K562 (cell line): ENCODE measurements around the gene DPAGT1. TPM values are rescaled to one million over a fixed set of nuclear protein-coding genes. Genes with fewer than 3 reads are reported as not detected.

Experiments used
- AFF4 ChIP-seq: sonication (generic); formaldehyde crosslinking; IDR thresholded peaks from 2 replicates; pipeline ENCODE4 v1.8.0; 2023; ENCODE audit warnings: mild to moderate bottlenecking, missing genetic modification reagents
- GABPB1 ChIP-seq: sonication (generic); formaldehyde crosslinking; IDR thresholded peaks from 2 replicates; pipeline ENCODE4 v1.8.0; 2022; ENCODE audit warnings: mild to moderate bottlenecking, missing genetic modification reagents
- NFIX ChIP-seq: fragments of 250-450 bp; sonication (Bioruptor Pico); IDR thresholded peaks from 2 replicates; pipeline ENCODE4 v1.4.0; 2020; ENCODE audit warnings: low read depth, mild to moderate bottlenecking, moderate library complexity
- NUFIP1 ChIP-seq: fragments of 450-650 bp; IDR thresholded peaks from 2 replicates; pipeline ENCODE4 v1.6.1; 2018; ENCODE audit not compliant: partially characterized antibody
- SMAD3 ChIP-seq: fragments of 450-650 bp; formaldehyde crosslinking; conservative IDR thresholded peaks from 2 replicates; pipeline ENCODE4 v1.4.0; 2020; ENCODE audit warnings: mild to moderate bottlenecking
- TCF7L2 ChIP-seq: fragments of 150-350 bp; IDR thresholded peaks from 2 replicates; pipeline ENCODE4 v1.6.1; 2016; ENCODE audit warnings: low read depth, mild to moderate bottlenecking, low read length, moderate library complexity
- TOE1 ChIP-seq, 2 experiments: fragments of 450-650 bp in 1 of 2; sonication (generic) in 1 of 2; formaldehyde crosslinking in 1 of 2; IDR thresholded peaks; 2 replicates each; pipeline versions ENCODE4 v1.7.1 to v1.8.0; 2016 to 2022; ENCODE audit warnings: borderline replicate concordance in 2 of 2, mild to moderate bottlenecking in 2 of 2, antibody characterized with exemption in 1 of 2, inconsistent platforms in 1 of 2, low read depth in 1 of 2, missing genetic modification reagents in 1 of 2, moderate library complexity in 1 of 2
- XRCC3 ChIP-seq: fragments of 450-650 bp; IDR thresholded peaks from 2 replicates; pipeline ENCODE4 v1.6.1; 2017; ENCODE audit warnings: mild to moderate bottlenecking, moderate library complexity
- ZNF165 ChIP-seq: fragments of 250-450 bp; sonication (Bioruptor Pico); IDR thresholded peaks from 2 replicates; pipeline ENCODE4 v1.4.0; 2020; ENCODE audit warnings: borderline replicate concordance
- ZNF511 ChIP-seq: sonication (generic); formaldehyde crosslinking; IDR thresholded peaks from 2 replicates; pipeline ENCODE4 v1.8.0; 2022; ENCODE audit warnings: mild to moderate bottlenecking, missing genetic modification reagents
- polyA plus RNA-seq, 8 experiments: library from polyadenylated mRNA; depleted of rRNA in 4 of 8; stranded (reverse) in 5 of 8; unstranded in 3 of 8; fragments of >200 nt; fragmentation: Nextera tagmentation in 2 of 8; fragmentation: Illumina TruSeq in 1 of 8; extraction: Ambion mirVana in 2 of 8; extraction: Trizol in 1 of 8; gene quantifications; 2 replicates each; pipeline versions ENCODE4 v1.2.1 to v1.2.3, GENCODE V29; 2011 to 2014; ENCODE audit warnings: inconsistent platforms in 1 of 8, missing spikeins in 1 of 8
- total RNA-seq, 7 experiments: library from RNA; depleted of rRNA in 6 of 7; stranded (reverse); fragments of >200 nt in 6 of 7; fragmentation: Illumina TruSeq in 2 of 7; extraction: Trizol in 2 of 7; gene quantifications; 2 replicates each; pipeline versions ENCODE4 v1.2.1 to v1.2.3, GENCODE V29; 2011 to 2021; ENCODE audit warnings: low replicate concordance in 1 of 7
- TF ChIP-seq, protein P1 (sequence below): fragments of 200-800 bp; sonication (Bioruptor generic); IDR thresholded peaks from 2 replicates; pipeline ENCODE4 v1.6.1; 2016; ENCODE audit warnings: missing genetic modification characterization, missing compliant biosample characterization
- TF ChIP-seq, protein P2 (sequence below): IDR thresholded peaks from 2 replicates; pipeline ENCODE4 v1.6.1; 2014; ENCODE audit warnings: antibody characterized with exemption

DPAGT1 gene
- total and polyA plus RNA-seq, 9 of the 15 experiments (the other 6 are each of a cell fraction or from before 2014, with no cell fraction given): 29.9 to 135 (median 85.0) TPM

GRCh38 chr11:119106564-119107537, 5.2 kb upstream of the DPAGT1 start, which contains the start of gene C2CD2L (continued):
- TF ChIP-seq AFF4 (CRISPR knock-in tag): peak; percentile 57; the same call in 1 of the 2 replicates
- TF ChIP-seq, protein P1, sequence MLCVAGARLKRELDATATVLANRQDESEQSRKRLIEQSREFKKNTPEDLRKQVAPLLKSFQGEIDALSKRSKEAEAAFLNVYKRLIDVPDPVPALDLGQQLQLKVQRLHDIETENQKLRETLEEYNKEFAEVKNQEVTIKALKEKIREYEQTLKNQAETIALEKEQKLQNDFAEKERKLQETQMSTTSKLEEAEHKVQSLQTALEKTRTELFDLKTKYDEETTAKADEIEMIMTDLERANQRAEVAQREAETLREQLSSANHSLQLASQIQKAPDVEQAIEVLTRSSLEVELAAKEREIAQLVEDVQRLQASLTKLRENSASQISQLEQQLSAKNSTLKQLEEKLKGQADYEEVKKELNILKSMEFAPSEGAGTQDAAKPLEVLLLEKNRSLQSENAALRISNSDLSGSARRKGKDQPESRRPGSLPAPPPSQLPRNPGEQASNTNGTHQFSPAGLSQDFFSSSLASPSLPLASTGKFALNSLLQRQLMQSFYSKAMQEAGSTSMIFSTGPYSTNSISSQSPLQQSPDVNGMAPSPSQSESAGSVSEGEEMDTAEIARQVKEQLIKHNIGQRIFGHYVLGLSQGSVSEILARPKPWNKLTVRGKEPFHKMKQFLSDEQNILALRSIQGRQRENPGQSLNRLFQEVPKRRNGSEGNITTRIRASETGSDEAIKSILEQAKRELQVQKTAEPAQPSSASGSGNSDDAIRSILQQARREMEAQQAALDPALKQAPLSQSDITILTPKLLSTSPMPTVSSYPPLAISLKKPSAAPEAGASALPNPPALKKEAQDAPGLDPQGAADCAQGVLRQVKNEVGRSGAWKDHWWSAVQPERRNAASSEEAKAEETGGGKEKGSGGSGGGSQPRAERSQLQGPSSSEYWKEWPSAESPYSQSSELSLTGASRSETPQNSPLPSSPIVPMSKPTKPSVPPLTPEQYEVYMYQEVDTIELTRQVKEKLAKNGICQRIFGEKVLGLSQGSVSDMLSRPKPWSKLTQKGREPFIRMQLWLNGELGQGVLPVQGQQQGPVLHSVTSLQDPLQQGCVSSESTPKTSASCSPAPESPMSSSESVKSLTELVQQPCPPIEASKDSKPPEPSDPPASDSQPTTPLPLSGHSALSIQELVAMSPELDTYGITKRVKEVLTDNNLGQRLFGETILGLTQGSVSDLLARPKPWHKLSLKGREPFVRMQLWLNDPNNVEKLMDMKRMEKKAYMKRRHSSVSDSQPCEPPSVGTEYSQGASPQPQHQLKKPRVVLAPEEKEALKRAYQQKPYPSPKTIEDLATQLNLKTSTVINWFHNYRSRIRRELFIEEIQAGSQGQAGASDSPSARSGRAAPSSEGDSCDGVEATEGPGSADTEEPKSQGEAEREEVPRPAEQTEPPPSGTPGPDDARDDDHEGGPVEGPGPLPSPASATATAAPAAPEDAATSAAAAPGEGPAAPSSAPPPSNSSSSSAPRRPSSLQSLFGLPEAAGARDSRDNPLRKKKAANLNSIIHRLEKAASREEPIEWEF (CRISPR knock-in tag): no peak
- TF ChIP-seq TCF7L2: no peak
- TF ChIP-seq TOE1 (IDR thresholded peaks at IDR 0.05; ENCODE audit: borderline replicate concordance): peak; percentile 65; the same call in 1 of the 2 replicates
- no peak for TF ChIP-seq TOE1 (CRISPR knock-in tag; IDR thresholded peaks at IDR 0.05; ENCODE audit: borderline replicate concordance, low read depth)
- no peak for TF ChIP-seq ZNF511
- TF ChIP-seq GABPB1 (CRISPR knock-in tag): peak; percentile 66
- no peak for TF ChIP-seq XRCC3
- TF ChIP-seq SMAD3: no peak
- TF ChIP-seq, protein P2, sequence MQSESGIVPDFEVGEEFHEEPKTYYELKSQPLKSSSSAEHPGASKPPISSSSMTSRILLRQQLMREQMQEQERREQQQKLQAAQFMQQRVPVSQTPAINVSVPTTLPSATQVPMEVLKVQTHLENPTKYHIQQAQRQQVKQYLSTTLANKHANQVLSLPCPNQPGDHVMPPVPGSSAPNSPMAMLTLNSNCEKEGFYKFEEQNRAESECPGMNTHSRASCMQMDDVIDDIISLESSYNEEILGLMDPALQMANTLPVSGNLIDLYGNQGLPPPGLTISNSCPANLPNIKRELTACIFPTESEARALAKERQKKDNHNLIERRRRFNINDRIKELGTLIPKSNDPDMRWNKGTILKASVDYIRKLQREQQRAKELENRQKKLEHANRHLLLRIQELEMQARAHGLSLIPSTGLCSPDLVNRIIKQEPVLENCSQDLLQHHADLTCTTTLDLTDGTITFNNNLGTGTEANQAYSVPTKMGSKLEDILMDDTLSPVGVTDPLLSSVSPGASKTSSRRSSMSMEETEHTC: 0 out of 2 replicates have a peak, but pooled peaks have one; percentile 29
- no peak; the same call in 1 of the 2 replicates for TF ChIP-seq NFIX (CRISPR knock-in tag)
- TF ChIP-seq ZNF165 (CRISPR knock-in tag): no peak
- no peak for TF ChIP-seq NUFIP1
